ENCODE results near the gene CYTH4. TPM values are rescaled to one million over a fixed set of nuclear protein-coding genes. Genes with fewer than 3 reads are reported as not detected.

CYTH4 gene
- total RNA-seq, 1 donor from 2014 or later = 24.1 TPM

DNA sequence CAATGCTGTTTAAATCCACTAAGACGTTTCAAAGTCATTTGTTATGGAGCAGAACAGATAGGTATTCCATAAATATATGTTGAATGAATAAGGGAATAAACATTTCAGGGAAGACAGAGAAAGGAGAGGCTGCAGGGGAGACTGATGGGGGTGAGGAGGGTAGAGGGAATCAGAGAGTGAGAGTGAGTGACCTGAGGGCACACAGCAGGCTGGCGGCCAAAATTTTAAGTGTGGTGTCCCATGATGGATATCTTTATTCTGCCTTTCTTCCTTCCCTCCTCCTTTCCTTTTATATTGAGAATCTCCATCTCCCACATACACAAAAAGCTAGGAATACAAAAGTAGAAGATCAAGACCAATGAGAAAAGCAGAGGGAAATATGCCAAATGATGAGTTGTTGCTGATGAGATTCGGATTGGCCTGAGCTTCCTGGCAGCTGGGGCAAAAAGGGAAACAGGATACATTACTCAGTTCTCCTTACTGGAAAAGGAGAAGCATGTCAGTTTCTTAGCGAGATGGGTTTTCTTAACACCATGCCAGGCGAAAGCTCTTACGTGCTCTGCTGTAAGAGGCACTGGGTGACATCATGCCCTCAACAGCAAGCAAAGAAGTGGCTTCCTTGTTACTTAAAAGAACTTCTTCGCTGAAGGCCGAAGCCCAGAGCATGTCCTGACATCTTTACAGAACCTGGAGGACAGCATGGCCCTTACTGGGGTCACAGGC is 11.2 kb upstream of the CYTH4 start:
- DNase-seq (ENCODE audit: low spot score) = no peak

DNA sequence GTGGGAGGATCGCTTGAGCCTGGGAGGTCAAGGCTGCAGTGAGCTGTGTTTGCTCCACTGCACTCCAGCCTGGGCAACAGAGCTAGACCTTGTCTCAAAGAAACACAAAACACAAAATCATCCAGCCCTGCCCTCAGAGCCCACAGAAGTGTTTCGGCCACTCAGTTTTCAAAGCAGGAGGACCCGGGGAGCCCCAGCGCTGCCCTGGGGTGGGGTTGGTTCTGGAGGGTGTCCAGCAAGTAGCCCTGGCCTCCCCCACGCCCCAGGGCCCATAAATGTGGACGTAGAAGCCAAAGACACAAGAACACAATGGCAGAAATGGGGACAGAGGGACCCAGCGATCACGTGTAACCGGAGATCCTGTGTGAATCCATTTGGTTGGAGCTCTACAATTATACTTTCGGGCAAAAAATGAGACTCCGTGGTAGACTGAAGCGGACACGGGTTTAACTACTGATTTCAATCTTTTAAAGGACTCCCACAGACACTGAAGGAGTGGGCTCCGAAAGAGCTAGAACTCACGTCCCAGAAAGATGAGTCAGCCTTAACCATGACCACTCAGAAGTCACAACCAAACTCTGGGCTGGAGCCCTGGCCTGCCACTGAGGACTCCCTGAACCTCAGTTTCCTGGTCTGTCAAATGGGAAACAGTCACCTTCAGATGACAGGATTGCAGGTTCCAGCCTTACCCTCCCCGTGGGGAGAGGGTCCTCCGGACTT is 9.0 kb upstream of the CYTH4 start:
- no peak for DNase-seq (ENCODE audit: low spot score)

DNA sequence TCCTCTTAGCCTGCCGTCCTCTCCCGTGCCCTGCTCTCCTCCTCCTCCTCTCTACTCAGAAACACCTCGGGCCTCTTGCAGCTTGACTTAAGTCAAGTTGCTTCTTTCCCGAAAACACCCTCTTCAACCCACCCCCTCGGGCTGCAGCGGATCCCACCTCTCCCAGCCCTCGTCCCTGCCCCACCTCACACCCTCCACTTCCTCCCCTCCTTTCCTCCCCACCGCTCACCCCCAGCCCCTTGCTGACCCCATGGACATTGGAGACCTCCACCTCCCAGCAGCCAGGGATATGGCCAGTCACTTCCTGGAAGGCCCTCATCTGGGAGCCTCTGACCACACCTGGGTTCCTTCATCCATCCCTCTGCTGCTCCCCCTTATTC is 8.5 kb upstream of the CYTH4 start:
- no peak for DNase-seq (ENCODE audit: low spot score)

DNA sequence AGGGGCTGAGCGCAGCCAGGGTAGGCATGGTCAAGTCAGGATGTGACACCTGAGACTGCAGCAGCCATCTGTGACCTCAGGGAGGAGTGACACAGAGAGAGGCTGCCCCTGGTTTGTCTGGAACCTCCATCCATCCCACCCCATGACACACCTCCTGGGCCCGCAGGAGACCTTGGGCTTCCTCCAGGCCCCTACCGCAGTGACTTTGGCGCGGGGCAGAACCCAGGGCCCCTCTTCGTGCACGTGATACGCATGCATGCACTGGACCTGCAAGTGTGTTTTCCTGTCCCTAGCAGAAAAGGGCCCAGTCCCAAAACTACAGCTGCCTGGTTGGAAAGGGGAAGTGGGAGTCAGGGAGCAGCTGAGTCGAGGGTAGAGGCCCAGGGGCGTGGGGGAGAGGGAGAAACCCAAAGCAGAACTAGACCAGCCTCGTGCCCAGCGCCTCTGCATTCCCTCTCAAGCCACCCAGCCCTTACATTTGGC is 7.9 kb upstream of the CYTH4 start:
- peak; percentile 35 for DNase-seq (ENCODE audit: low spot score)

DNA sequence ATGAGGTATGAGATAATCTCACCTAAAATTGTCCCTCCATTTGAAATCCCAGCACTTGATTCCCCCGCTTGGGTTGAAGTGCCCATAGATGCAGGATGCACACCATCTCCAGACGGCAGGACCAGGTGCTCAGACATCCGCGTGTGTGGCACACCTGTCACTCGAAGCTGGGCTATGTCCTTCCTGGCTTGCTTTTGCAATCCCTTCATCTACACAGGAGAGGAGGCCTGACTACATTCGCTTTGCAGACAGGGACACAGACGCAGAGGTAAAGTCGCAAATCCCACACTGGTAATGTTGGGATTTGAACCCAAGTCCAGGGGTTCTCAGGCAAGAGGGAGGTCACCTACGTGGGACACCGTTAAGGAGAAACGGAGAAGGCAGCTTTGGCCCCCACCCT is 7.2 kb upstream of the CYTH4 start:
- no peak for DNase-seq (ENCODE audit: low spot score)

DNA sequence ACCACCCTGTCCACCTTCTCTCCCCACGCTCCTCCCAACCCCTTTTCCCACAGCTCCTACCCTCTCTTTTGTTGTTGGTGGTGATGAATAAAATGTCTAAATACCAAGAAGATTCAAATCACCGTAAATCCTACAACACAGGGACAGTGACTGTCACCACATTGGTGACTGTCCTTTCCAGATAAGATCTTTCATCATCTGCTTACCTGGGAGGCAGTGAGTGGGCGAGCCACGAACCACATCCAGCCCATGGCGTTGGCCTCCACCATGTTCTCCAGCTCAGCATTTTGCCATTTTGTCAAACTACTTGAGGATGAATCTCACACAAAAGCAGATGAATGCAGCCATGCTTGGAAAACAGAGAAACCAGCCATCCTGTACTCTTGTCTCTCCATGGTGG is 6.7 kb upstream of the CYTH4 start:
- DNase-seq (ENCODE audit: low spot score) = no peak

DNA sequence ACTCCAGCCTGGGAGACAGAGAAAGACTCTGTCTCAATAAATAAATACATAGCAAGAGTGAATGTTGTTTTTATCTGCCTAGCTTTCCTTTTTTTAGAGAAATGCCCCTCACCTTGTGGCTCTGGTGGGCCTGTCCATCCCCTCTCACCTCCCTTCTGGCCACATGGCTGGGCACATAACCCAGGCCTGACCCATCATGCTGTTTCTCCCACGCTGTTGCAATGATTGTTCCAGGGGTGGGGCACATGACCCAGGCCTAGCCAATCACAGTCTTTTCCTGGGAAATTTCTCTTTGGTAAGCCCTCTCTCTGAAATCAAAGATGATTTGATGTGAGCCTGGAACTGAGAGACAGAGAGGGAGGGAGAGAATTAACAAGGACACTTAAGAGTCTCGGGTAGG is 5.5 kb upstream of the CYTH4 start:
- no peak for DNase-seq (ENCODE audit: low spot score)

DNA sequence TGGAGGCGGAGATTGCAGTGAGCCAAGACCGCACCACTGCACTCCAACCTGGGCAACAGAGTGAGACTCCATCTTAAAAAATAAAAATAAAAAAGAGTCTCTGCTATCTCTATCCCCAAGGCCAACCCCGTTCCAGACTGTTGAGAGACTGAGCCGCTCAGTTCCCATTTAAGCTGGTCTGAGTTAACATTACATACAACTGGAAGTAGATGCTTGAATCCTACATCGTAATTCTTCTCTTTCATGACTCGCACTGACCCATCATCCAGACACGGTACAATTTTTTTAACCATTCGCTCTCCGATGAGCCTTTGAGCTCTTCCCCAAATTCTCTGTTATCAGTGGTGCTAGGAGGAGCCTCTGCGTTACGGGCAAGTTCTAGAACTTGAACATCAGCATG is 4.9 kb upstream of the CYTH4 start:
- DNase-seq (ENCODE audit: low spot score) = no peak

DNA sequence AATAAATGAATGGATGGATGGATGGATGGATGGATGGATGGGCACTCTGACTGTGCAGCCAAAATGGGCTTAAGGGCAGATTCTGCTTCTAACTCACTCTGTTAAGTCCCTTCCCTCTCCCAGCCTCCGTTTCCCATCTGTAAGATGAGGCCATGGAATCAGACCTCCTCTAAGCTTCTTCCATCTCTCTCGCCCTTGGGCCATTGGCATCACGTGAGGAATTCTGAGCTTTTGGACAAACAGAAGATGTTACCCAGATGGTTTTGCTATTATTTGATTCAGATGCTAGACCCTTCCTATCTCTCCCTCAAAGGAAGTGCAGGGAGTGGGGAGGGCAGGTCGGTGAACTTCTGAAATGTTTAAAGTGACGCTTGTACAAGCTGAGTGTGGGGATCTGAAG is 4.0 kb upstream of the CYTH4 start:
- DNase-seq (ENCODE audit: low spot score) = no peak

DNA sequence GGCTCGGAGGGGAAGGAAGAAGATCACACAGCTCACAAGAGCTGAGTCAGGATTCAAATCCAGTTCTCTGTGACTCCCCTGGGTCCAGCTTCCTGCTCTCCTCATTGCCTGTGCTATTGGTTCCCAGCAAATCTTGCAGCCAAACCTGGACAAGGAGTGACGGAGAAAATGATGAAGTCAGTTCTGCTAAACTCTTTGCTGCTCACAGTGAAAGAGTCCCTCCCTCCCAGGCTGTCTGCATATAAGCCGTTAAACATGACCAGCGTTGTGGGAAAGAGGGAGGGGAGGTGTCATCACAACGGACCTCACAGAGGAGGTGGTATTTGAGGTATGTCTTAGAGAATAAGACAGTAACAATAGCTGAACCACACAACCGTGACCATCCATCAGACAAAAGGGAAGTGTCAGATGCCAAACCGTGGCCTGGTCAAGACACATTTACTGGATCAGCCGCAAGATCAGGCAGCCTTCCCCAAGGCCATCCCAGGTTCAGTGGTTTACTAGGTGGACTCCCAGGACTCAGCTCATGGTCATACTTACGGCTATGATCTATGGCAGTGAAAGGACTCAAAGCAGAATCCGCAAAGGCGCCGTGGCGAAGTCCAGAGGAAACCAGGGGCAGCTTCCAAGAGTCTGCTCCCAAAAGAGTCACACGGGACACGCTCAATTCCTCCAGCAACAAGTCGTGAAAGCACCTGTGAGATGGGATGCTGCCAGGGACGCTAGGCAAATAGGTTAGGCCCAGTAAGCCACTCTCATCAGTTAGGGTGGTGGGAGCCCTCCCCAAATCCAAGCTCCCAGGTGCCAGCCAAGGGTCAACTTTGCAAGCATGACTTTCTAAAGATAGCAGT is 2.8 kb upstream of the CYTH4 start:
- DNase-seq (ENCODE audit: low spot score) = no peak

DNA sequence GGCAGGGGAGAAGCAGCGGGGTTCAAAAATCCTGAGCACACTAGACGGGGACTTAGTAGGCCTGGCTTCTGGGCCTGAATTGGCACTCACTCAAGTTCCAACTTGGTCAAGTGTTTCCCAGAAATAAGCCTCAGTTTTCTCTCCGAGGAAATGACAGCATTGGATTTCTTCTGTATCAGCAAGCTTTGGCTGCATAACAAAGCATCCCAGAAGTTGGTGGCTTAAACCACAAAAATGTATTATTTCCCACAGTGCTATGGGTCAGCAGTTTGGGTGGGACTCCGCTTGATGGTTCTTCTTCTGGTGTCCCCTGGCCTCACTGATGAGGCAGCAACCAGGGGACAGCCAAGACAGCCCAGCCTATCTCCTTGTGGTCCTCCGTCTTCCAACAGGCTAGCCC is 1.6 kb upstream of the CYTH4 start:
- no peak for DNase-seq (ENCODE audit: low spot score)

DNA sequence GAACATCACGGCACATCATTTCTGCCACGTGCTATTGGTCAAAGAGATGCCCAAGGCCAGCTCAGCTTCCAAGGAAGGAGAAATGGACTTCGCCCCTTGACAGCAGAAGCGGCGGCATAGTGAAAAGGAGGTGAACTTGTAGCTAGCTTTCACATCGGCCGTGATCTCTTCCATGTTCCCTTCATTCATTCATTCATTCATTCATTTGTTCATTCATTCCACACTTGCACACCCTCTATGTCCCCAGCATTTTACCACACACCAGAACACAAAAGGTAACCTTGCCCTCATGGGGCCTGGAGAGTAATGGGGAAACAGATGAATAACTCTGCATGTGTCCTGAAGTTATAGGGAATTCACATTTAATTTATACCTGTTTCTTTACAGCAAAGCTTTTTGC is 1.1 kb upstream of the CYTH4 start:
- no peak for DNase-seq (ENCODE audit: low spot score)

DNA sequence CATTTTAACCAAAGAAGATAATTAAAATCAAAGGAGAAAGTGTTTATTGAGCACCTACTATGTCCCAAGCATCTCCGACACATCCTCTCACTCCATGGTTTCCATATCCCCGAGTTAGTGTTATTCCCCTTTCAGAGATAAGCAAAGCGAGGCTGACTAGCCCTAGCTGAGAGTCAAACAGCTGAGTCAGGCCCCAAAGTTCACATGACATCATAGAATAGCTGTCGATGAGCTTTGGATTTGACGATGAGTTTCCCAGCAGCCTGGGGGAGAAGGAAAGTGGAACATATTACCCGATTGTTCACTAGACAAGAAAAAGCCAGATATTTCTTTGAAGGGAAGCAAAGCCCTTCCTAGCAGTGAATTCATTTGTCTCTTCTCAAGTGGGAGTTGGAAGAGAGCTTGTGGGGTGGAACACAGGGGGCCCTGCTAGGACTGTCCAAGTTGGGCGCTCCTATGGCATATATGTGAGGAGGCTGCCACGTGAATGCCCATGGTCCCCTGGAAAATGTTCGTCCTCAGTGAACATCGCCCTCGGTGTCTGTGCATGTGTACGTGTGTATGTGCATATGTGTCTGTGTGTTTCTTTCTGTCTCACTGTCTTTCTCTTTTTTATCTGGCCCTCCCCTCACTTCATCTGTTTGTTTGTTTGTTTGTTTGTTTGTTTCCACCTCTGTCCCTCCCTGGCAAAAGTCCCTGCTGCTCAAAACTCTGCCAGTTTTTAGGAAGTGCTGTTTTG is 493 bp upstream of the CYTH4 start:
- DNase-seq (ENCODE audit: low spot score) = no peak

DNA sequence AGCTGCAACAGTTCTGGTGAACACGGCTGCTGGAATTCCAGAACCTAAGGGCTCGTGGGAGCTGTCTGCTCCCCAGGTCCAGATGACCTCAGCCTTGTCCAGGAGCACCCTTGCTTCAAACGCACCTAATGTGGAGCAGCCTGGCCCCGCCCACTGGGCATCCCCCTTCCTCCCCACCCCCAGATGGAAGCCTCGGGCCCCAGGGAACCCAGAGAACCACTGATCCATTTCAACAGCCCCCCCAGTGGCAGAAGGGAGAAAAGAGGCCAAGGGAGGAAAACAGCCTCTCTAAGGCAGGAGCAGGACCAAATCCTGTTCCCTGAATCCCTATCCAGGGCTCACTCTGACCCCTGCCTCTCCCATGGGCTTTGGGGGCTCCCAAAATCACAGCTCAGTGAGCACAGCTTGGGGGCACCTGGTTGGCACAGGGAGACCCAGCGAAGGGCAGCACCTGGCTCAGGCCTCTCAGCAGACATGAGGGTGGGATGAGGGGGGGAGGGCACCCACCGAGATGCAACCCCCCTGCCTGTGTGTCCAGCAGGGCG is 1.2 kb downstream of the CYTH4 start:
- DNase-seq (ENCODE audit: low spot score) = no peak

DNA sequence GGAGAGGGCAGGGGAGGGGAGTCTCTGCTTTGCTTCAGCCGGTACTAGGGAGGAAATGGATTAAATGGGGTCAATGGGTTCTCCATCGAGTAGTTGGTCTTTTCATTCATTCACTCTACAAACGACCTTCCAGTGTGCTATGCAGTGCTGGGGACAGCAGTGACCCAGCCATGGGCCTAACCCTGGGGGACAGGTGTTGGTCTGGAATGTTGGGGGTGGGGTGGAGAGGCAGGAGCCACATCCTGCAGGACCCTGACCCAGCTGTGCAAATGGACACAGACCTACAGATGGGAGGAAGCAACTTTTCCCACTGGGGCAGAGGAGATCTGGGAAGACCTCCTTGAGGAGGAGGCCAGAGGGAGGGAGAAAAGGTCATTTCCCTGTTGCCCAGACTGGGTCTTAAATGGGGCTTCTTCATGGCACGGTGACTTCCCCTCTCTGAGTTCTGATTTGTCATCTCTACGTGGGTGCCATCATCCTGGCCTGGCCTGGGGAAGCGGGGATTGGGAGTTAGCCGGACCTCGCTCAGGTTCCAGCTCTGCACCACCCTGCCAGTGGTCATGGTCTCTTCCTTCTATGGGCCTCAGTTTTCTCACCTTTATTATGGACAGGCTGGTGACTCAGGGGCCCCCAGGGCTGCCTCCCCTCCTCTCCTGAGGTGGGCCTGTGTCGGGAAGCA is 2.0 kb downstream of the CYTH4 start:
- no peak for DNase-seq (ENCODE audit: low spot score)

DNA sequence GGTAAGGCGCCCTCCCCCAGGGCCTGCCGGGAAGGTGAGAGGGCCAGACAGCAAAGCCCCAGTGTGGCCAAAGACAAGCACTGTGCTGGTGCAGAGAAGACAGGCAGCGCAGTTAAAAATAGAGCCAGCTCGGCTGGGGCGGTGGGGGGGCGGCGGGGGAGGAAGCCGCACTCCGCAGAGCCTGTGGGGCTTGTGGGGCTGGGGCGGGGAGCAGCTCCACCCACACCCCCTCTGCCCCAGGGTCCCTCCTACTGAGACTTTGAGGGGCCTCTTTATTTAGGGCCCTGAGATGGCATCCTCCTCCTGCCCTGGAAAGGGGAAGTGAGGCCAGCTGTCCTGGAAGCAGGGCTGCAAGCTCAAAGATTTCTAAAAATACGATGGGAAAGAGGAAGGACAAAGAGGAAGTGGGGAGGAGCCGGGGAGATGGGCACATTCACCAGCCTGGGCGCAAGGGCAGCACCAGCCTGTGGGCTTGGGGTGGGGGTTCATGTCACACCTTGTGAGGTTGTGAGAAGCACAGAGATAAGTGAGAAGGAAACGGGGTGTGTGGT is 2.6 kb downstream of the CYTH4 start:
- DNase-seq (ENCODE audit: low spot score) = peak; percentile 61

DNA sequence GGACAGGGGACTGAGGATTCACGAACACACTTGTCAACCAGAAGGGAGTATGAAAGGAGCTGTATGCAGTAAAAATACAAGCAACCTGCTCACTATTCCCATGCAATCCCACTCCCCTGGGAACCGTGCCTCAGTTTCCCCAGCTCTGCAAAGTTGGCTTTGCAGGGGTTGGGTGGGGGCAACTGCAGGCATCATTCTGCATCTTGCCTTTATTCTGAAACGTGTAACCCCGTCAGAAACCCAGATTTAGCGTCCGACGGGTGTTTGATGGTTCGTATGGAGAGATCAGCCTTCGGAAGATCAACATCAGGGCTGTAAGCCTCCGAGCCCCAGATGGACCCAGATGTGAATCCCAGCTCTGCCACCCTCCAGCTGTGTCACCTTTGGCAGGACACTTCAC is 3.6 kb downstream of the CYTH4 start:
- DNase-seq (ENCODE audit: low spot score) = no peak

DNA sequence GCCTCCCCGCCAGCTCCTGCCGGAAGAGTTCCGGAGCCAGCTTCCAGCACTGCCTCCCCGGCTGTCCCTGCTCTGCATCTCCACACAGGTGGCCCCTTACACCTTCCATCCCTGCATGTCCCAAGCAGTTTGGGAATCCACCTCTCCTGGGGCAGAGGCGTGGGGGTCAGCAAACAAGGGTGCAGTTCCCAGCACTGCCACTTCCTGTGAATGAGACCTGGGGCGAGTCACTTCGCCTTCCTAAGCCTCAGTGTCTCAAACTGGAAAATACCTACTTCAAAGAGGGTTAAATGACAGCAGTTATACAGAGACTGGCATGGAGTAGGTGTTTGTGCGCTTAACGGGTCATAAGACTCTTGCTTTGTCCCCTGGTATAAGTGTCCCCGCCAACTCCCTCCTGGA is 5.2 kb downstream of the CYTH4 start:
- DNase-seq (ENCODE audit: low spot score) = no peak

DNA sequence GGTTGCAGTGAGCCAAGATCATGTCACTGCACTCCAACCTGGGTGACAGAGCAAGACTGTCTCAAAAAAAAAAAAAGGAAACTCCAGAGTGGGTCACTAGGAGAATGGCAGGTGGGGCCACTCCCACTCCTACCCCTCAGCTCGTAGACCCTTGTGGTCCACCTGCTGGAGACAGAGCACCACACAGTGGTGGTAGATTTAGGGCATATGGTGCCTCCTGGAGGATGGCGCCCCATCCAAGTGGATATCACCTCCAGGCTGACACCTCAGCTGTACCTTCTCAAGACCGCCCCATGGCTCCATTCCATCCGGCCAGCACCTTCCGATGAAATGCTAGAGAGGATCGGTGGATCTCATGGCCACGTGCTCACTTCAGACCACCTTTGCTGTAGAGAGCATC is 6.2 kb downstream of the CYTH4 start:
- DNase-seq (ENCODE audit: low spot score) = no peak

DNA sequence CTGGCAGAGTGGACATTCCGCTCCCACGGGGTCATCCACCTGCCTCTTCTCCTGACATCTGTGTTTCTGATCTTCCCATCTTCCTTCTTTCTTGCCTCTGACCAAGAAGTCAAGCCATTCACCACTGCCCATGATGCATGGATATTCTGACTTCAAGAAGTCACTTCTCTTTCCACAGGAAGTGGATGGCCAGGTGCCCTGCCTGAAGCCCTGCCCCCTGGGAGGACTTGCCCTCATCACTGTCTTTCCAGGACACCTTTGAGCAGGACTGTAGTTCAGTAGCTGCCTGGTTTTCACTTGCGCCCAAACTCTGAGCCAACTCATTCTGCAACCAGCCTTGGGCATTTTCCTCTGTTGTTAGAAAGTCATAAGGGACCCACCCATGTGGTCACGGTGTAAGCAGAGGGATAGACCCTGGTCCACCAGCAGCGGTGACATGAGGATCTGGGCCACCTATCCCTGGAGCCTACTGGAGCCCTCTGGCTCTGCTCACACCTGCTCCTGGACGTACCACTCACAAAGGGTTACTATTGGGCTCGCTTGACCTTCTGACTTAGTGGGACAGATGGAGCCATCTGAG is 6.9 kb downstream of the CYTH4 start:
- no peak for DNase-seq (ENCODE audit: low spot score)
